Measurements from ENCODE around the gene MGST1. TPM values are rescaled to one million over a fixed set of nuclear protein-coding genes. Genes with fewer than 3 reads are reported as not detected.

The MGST1 gene
- polyA plus RNA-seq, 1 donor (not counting 4 experiments of a cell fraction or from before 2014, with no cell fraction given) = 160 TPM

DNA sequence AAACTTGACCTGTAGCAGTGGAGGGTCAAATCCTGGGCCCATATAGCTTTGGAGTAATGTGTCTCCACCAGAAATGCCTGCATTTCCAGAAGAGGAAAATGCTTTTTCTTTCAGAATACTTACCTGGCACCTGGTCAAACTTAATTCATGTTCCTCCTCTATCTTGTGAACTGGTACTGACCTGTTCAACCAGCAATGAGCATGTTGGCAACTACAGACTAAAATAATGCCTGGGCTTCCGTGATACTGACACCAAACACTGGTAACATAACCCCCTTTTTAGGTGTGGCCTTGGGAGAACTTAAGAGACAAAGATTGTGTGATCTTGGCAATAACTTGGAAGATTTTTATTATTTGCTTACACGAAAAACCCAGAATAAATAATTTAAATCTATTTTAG, 23.8 kb upstream of the MGST1 start:
- no peaks in the 10 kb centered on the region for H3K9me3 ChIP-seq (ENCODE audit: control insufficient read depth, low read depth, low read length)
- H3K9me1 ChIP-seq (ENCODE audit: control insufficient read depth, extremely low read depth, insufficient read depth, low read length) = no peaks in the 10 kb centered on the region
- no peak overlapping the region for H3K9ac ChIP-seq (ENCODE audit: control insufficient read depth, extremely low read depth, insufficient read depth, low read length)
- no peak overlapping the region for H3K27ac ChIP-seq (ENCODE audit: control insufficient read depth, insufficient read depth, low read length)
- H3K27me3 ChIP-seq (ENCODE audit: control insufficient read depth, extremely low read depth, insufficient read depth, low read length) = no peaks in the 10 kb centered on the region
- H3K4me1 ChIP-seq (ENCODE audit: control insufficient read depth, extremely low read depth, insufficient read depth, low read length) = no peaks in the 10 kb centered on the region
- DNase-seq (ENCODE audit: low read depth, low spot score) (no peak), FAIRE-seq (no peak)
- no peaks in the 10 kb centered on the region for H3K79me2 ChIP-seq (ENCODE audit: control insufficient read depth, insufficient read depth, low read length)
- no peaks in the 10 kb centered on the region for H3K36me3 ChIP-seq (ENCODE audit: control insufficient read depth in 2 of 2, extremely low read depth in 1 of 2, insufficient read depth in 2 of 2, low read length in 2 of 2)
- TF ChIP-seq, protein P1, sequence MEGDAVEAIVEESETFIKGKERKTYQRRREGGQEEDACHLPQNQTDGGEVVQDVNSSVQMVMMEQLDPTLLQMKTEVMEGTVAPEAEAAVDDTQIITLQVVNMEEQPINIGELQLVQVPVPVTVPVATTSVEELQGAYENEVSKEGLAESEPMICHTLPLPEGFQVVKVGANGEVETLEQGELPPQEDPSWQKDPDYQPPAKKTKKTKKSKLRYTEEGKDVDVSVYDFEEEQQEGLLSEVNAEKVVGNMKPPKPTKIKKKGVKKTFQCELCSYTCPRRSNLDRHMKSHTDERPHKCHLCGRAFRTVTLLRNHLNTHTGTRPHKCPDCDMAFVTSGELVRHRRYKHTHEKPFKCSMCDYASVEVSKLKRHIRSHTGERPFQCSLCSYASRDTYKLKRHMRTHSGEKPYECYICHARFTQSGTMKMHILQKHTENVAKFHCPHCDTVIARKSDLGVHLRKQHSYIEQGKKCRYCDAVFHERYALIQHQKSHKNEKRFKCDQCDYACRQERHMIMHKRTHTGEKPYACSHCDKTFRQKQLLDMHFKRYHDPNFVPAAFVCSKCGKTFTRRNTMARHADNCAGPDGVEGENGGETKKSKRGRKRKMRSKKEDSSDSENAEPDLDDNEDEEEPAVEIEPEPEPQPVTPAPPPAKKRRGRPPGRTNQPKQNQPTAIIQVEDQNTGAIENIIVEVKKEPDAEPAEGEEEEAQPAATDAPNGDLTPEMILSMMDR (optimal IDR thresholded peaks at IDR 0.05 in 1 of 3, IDR thresholded peaks at IDR 0.05 in 1 of 3, conservative IDR thresholded peaks at IDR 0.05 in 1 of 3; ENCODE audit: extremely low read depth in 1 of 3, insufficient read depth in 2 of 3, low read length in 3 of 3) = no peak
- TF ChIP-seq EZH2 (IDR thresholded peaks at IDR 0.05; ENCODE audit: low read length) = no peak
- dilution Hi-C loops (cut with MboI; ENCODE audit: extremely low pct_ligation_motif_present, low sequenced_read_pairs) = no loop called here
- H3K4me3 ChIP-seq (ENCODE audit: control insufficient read depth in 2 of 3, extremely low read depth in 1 of 3, insufficient read depth in 2 of 3, low read depth in 1 of 3, low read length in 3 of 3) = no peak overlapping the region
- H4K20me1 ChIP-seq (ENCODE audit: control insufficient read depth, extremely low read depth, insufficient read depth, low read length) = no peaks in the 10 kb centered on the region
- no peak overlapping the region for H2AFZ ChIP-seq (ENCODE audit: control insufficient read depth, low read length)
- no peak overlapping the region for H3K4me2 ChIP-seq (ENCODE audit: control insufficient read depth, extremely low read depth, insufficient read depth, low read depth, low read length)

DNA sequence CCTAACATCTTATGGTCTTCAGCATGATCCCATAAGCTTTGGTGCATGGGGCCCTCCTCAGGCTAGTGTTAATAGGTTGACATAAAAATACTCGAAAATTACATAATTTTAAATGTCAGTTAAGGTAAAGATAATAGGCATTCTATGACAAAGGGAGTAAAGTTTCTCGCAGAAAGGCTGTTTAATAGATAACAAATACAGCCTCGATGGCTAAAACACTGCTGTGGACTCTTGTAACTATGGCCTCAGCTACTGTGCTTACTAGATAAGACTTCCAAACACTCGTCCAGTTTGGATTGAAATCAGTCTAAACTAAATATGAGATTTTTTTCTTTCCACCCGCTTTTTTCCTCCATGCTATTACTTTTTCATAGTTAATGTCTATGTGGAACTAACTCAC, 23.2 kb upstream of the MGST1 start:
- FAIRE-seq = no peak

More for the DNA sequence above, 23.2 kb upstream of the MGST1 start:
- no peaks in the 10 kb centered on the region for H4K20me1 ChIP-seq (ENCODE audit: control insufficient read depth, extremely low read depth, insufficient read depth, low read length)
- dilution Hi-C loops (cut with MboI; ENCODE audit: extremely low pct_ligation_motif_present, low sequenced_read_pairs) = no loop called here
- H3K4me3 ChIP-seq (ENCODE audit: control insufficient read depth in 2 of 3, extremely low read depth in 1 of 3, insufficient read depth in 2 of 3, low read depth in 1 of 3, low read length in 3 of 3) = no peak overlapping the region
- H3K4me1 ChIP-seq (ENCODE audit: control insufficient read depth, extremely low read depth, insufficient read depth, low read length) = no peaks in the 10 kb centered on the region
- no peak overlapping the region for H2AFZ ChIP-seq (ENCODE audit: control insufficient read depth, low read length)
- no peak overlapping the region for H3K27ac ChIP-seq (ENCODE audit: control insufficient read depth, insufficient read depth, low read length)
- H3K9me3 ChIP-seq (ENCODE audit: control insufficient read depth, low read depth, low read length) = no peaks in the 10 kb centered on the region
- no peak overlapping the region for H3K9ac ChIP-seq (ENCODE audit: control insufficient read depth, extremely low read depth, insufficient read depth, low read length)
- no peaks in the 10 kb centered on the region for H3K9me1 ChIP-seq (ENCODE audit: control insufficient read depth, extremely low read depth, insufficient read depth, low read length)
- H3K79me2 ChIP-seq (ENCODE audit: control insufficient read depth, insufficient read depth, low read length) = no peaks in the 10 kb centered on the region
- H3K27me3 ChIP-seq (ENCODE audit: control insufficient read depth, extremely low read depth, insufficient read depth, low read length) = no peaks in the 10 kb centered on the region
- H3K36me3 ChIP-seq (ENCODE audit: control insufficient read depth in 2 of 2, extremely low read depth in 1 of 2, insufficient read depth in 2 of 2, low read length in 2 of 2) = no peaks in the 10 kb centered on the region
- TF ChIP-seq, protein P1 (optimal IDR thresholded peaks at IDR 0.05 in 1 of 3, IDR thresholded peaks at IDR 0.05 in 1 of 3, conservative IDR thresholded peaks at IDR 0.05 in 1 of 3; ENCODE audit: extremely low read depth in 1 of 3, insufficient read depth in 2 of 3, low read length in 3 of 3) = no peak
- no peak for TF ChIP-seq EZH2 (IDR thresholded peaks at IDR 0.05; ENCODE audit: low read length)
- DNase-seq (ENCODE audit: low read depth, low spot score) = no peak
- H3K4me2 ChIP-seq (ENCODE audit: control insufficient read depth, extremely low read depth, insufficient read depth, low read depth, low read length) = no peak overlapping the region
